ENCODE results near the gene HHAT. TPM values are rescaled to one million over a fixed set of nuclear protein-coding genes. Genes with fewer than 3 reads are reported as not detected.

HHAT gene
- total RNA-seq, 1 experiment from 2014 or later: 4.6 TPM

- peak; percentile 97 for DNase-seq (ENCODE audit: unreplicated experiment)
- Mint-ChIP-seq H3K36me3 (ENCODE audit: insufficient read depth, unreplicated experiment) (no peaks in the 10 kb centered on the region), H3K4me1 (ENCODE audit: insufficient read depth, unreplicated experiment) (peaks cover 6% of the 10 kb centered on the region), H3K4me3 (ENCODE audit: unreplicated experiment) (no peak overlapping the region), H3K9me3 (ENCODE audit: unreplicated experiment) (no peaks in the 10 kb centered on the region), H3K27me3 (ENCODE audit: insufficient read depth, unreplicated experiment) (no peaks in the 10 kb centered on the region), H3K27ac (ENCODE audit: low read depth, unreplicated experiment) (no peak overlapping the region)
- TF ChIP-seq CTCF (IDR thresholded peaks at IDR 0.05; ENCODE audit: unreplicated experiment): peak; percentile 100
- intact Hi-C loops (cut with micrococcal nuclease): loop anchor here (1.0 to 10.0 kb wide), 12 partner anchors 130 to 1071 kb away; partner anchors contain the start of genes KCNH1, RCOR3 and SLC30A1
- CTCF ChIA-PET: interaction anchor here (0.6 to 11.4 kb wide), 66 partner anchors 9 to 930 kb away, joined by 3 to 365 read pairs (median 4); partner anchors contain the start of gene KCNH1
- POLR2A ChIA-PET: interaction anchor here (0.7 to 0.8 kb wide), 2 partner anchors 39 to 138 kb away, joined by 3 read pairs; no protein-coding TSS in a partner anchor
- BruUV-seq (replicated peaks): no TSS peak
Measured at GRCh38 chr1:210584439-210585113, 255.9 kb downstream of the HHAT start.

GRCh38 chr1:210586771-210587170 lies 258.1 kb downstream of the HHAT start:
- Mint-ChIP-seq H3K27me3 (ENCODE audit: insufficient read depth, unreplicated experiment) (no peaks in the 10 kb centered on the region), H3K4me3 (ENCODE audit: unreplicated experiment) (no peak overlapping the region), H3K9me3 (ENCODE audit: unreplicated experiment) (no peaks in the 10 kb centered on the region), H3K4me1 (ENCODE audit: insufficient read depth, unreplicated experiment) (peaks cover 6% of the 10 kb centered on the region), H3K36me3 (ENCODE audit: insufficient read depth, unreplicated experiment) (no peaks in the 10 kb centered on the region), H3K27ac (ENCODE audit: low read depth, unreplicated experiment) (no peak overlapping the region)
- no peak for TF ChIP-seq CTCF (IDR thresholded peaks at IDR 0.05; ENCODE audit: unreplicated experiment)
- no peak for DNase-seq (ENCODE audit: unreplicated experiment)
- POLR2A ChIA-PET: interaction anchor here (0.6 to 1.2 kb wide), 2 partner anchors 10 to 1061 kb away, joined by 3 to 5 read pairs; no protein-coding TSS in a partner anchor
- CTCF ChIA-PET: interaction anchor here (0.7 to 11.4 kb wide), 12 partner anchors 11 to 1112 kb away, joined by 3 to 365 read pairs (median 6); partner anchors contain the start of gene KCNH1
- intact Hi-C loops (cut with micrococcal nuclease): loop anchor here (10.0 kb wide), 3 partner anchors 128 to 988 kb away; partner anchors contain the start of gene SLC30A1
- no TSS peak for BruUV-seq (replicated peaks)

- DNase-seq (ENCODE audit: unreplicated experiment): no peak
- no peaks in the 10 kb centered on the region for H3K36me3 Mint-ChIP-seq (ENCODE audit: insufficient read depth, unreplicated experiment)
- BruUV-seq (replicated peaks): no TSS peak
- no peak overlapping the region for H3K27ac Mint-ChIP-seq (ENCODE audit: low read depth, unreplicated experiment)
- H3K27me3 Mint-ChIP-seq (ENCODE audit: insufficient read depth, unreplicated experiment): no peaks in the 10 kb centered on the region
- TF ChIP-seq CTCF (IDR thresholded peaks at IDR 0.05; ENCODE audit: unreplicated experiment): no peak
- H3K9me3 Mint-ChIP-seq (ENCODE audit: unreplicated experiment): no peaks in the 10 kb centered on the region
- intact Hi-C loops (cut with micrococcal nuclease): loop anchor here (10.0 kb wide), 3 partner anchors 127 to 987 kb away; partner anchors contain the start of gene SLC30A1
- CTCF ChIA-PET: interaction anchor here (0.6 to 11.4 kb wide), 10 partner anchors 11 to 546 kb away, joined by 3 to 365 read pairs (median 4); partner anchors contain the start of gene KCNH1
- POLR2A ChIA-PET: interaction anchor here (0.6 to 1.2 kb wide), 2 partner anchors 9 to 1060 kb away, joined by 3 to 5 read pairs; no protein-coding TSS in a partner anchor
- H3K4me1 Mint-ChIP-seq (ENCODE audit: insufficient read depth, unreplicated experiment): peaks cover 6% of the 10 kb centered on the region
- no peak overlapping the region for H3K4me3 Mint-ChIP-seq (ENCODE audit: unreplicated experiment)
Measured at GRCh38 chr1:210587566-210587965, 258.9 kb downstream of the HHAT start.

DNA sequence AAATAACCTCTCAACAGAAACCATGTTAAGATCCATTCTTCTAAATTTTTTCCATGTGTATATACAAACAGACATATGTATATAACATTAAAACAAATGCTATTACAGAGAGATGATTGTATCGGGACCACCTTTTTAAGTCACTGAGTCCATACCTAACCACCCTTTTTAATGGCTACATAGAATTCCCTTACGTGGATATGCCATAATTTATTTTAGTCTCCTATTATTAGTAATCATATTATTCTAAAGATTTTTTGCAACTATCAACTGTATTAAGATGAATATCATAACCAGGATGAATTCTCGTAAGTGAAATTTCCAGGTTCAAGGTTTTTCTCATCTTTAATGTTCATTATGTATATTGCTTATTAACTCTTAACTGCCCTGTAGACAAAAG lies 259.7 kb downstream of the HHAT start:
- no peak for DNase-seq (ENCODE audit: unreplicated experiment)
- no peak overlapping the region for H3K27ac Mint-ChIP-seq (ENCODE audit: low read depth, unreplicated experiment)
- POLR2A ChIA-PET: interaction anchor here (0.6 kb wide), 1 partner anchor 336 kb away, joined by 3 read pairs; no protein-coding TSS in a partner anchor
- intact Hi-C loops (cut with micrococcal nuclease): loop anchor here (10.0 kb wide), 3 partner anchors 126 to 986 kb away; partner anchors contain the start of gene SLC30A1
- TF ChIP-seq CTCF (IDR thresholded peaks at IDR 0.05; ENCODE audit: unreplicated experiment): no peak
- peaks cover 6% of the 10 kb centered on the region for H3K4me1 Mint-ChIP-seq (ENCODE audit: insufficient read depth, unreplicated experiment)
- H3K4me3 Mint-ChIP-seq (ENCODE audit: unreplicated experiment): no peak overlapping the region
- peaks cover 7% of the 10 kb centered on the region for H3K9me3 Mint-ChIP-seq (ENCODE audit: unreplicated experiment)
- BruUV-seq (replicated peaks): no TSS peak
- no peaks in the 10 kb centered on the region for H3K27me3 Mint-ChIP-seq (ENCODE audit: insufficient read depth, unreplicated experiment)
- H3K36me3 Mint-ChIP-seq (ENCODE audit: insufficient read depth, unreplicated experiment): no peaks in the 10 kb centered on the region
- CTCF ChIA-PET: interaction anchor here (0.6 to 11.4 kb wide), 5 partner anchors 9 to 585 kb away, joined by 3 to 365 read pairs (median 3); partner anchors contain the start of gene KCNH1
